Measurements from ENCODE around the gene HAGHL.
"Not testable (repeated sequence)": the region's sequence is repeated elsewhere in the genome, so short reads cannot be mapped to it uniquely, and the experiment has no call there.

Gene HAGHL

GRCh38 chr16:707062-707538, 19.8 kb upstream of the HAGHL start:
- no peak for DNase-seq (ENCODE audit: low read depth in 1 of 2, low spot score in 1 of 2)

DNA sequence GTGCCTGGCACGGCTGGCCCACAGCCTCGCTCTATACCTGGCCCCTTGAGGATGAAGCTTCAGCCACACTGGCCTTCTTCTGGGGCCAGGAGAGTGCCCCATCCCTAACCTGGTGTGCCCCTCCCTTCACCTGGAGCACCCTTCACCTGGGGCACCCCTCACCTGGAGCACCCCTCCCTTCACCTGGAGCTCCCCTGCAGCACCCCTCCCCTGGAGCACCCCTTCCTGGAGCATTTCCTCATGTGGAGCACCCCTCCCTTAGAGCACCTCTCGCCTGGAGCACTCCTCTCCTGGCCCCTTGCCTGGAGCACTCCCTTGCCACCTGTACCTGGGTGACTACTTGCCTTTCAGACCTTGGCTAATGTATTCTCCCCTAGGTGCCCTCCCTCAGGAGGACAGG, 18.9 kb upstream of the HAGHL start:
- no peak for DNase-seq (ENCODE audit: low read depth in 1 of 2, low spot score in 1 of 2)

GRCh38 chr16:708959-709358, 17.9 kb upstream of the HAGHL start:
- no peak for DNase-seq (ENCODE audit: low read depth in 1 of 2, low spot score in 1 of 2)

DNA sequence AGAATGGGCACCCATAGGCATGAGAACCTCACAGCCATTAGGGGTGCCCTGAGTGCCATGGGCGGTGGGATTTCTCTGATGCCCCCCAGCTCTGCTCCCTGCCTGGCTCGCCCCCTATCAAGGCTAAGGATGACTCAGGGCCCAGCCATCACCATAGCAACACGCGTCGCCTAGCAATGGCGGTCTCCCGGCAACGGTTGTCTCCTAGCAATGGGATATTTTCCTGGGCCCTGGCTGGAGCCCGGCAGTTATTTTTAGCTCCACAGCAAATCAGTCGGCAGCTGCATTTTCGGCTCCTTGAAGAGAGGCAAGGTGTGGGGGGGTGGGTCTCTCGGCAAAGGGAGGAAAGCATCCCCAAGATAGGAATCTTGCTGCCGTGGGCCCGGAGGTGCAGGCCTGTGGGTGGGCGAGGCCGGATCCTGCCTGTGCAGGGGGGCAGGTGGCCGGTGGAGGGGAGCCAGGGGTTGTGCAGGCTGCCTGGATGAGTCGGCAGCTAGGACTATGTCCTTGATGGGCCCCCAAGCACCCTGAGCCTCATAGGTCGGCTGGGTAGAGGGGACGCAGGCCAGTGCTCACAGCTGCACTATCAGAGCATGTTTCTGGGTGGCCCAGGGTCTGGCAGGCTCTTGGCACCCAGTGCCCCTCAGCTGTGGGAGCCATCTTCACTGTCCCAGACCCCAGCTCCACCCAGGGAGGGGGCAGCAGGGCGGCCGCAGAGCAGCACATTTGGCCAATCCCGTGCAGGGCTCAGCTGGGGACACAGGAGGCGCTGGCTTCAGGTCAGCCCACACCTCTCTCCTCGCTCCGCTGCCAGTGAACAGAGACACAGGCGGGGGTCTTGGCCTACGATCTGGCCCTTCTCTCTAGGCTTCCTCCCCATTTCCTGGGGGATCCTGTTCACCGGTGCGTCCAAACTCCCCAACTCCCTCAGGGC, 17.1 kb upstream of the HAGHL start:
- no peak for DNase-seq (ENCODE audit: low read depth in 1 of 2, low spot score in 1 of 2)

GRCh38 chr16:710500-711075, 16.3 kb upstream of the HAGHL start:
- DNase-seq (ENCODE audit: low read depth in 1 of 2, low spot score in 1 of 2): no peak

DNA sequence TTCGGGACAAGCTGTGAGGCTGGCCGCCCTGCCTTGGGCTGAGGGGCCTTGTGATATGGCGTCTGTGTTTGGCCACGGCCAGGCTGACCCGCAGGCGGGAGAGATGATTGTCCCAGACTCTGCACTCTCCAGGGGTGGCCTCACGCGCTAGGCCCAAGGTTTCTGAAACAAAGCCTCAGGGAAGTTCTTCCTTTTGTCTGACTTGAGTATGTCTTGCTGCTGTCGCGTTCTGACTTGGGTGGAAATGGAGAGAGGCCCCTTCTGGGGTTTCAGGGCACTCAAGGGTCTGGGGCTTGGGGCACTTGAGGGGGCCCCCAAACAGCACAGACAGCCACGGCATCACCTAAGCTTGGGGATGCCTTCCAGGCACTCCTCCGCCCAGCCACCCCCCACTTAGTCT, 15.8 kb upstream of the HAGHL start:
- DNase-seq (ENCODE audit: low read depth in 1 of 2, low spot score in 1 of 2): no peak

GRCh38 chr16:711548-712320, 15.2 kb upstream of the HAGHL start:
- DNase-seq (ENCODE audit: low read depth in 1 of 2, low spot score in 1 of 2): peak; percentile 65 to 70

- not testable (repeated sequence) for DNase-seq (ENCODE audit: low read depth in 1 of 2, low spot score in 1 of 2)
Measured at GRCh38 chr16:712740-713250, 14.1 kb upstream of the HAGHL start.

DNA sequence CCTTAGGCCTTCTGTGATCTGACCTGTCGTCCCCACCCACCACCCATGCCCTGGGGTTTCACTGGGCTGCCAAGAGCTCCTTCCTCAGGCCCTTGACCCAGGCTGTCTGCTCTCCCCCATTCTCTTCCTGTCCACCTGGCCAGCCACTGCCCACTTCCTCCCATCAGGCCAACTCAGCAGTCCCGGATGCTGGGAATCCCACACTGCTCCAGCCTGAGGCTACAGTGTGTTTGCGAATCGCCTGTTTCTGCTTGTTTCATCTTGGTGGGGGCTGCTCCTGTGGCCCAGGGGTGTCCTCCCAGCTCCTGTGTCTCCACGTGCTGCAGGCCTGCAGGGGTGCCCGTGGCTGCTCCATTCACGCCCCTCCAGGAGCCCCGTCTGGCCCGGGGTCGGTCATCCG, 12.8 kb upstream of the HAGHL start:
- DNase-seq (ENCODE audit: low read depth in 1 of 2, low spot score in 1 of 2): no peak

GRCh38 chr16:714558-715476, 12.1 kb upstream of the HAGHL start, which contains the start of gene METRN:
TSS of gene METRN (plus strand) at chr16:715118. CDS start at chr16:715290, 172 bp downstream.
- peak; percentile 76 to 81 for DNase-seq (ENCODE audit: low read depth in 1 of 2, low spot score in 1 of 2)

GRCh38 chr16:715477-716199, 11.3 kb upstream of the HAGHL start:
- no peak for DNase-seq (ENCODE audit: low read depth in 1 of 2, low spot score in 1 of 2)

DNA sequence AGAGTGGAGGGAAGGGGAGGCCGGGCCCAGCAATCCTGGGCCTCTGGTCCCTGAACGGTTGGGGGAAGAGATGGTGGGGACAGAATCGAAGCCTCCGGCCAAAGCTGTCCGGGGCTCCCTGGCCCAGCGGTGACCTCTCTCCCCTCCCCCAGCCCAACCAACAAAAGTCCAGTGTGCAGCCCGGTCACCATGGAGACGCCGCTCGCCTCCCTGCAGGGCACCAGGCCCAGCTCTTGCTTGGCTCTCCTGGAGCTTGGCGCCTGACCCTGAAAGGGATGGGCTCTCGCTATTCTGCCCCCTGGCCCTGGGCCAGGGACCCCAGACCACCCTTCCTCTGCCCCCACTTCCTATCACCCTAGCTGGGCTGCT, 10.7 kb upstream of the HAGHL start:
- no peak for DNase-seq (ENCODE audit: low read depth in 1 of 2, low spot score in 1 of 2)

- DNase-seq (ENCODE audit: low read depth in 1 of 2, low spot score in 1 of 2): no peak
Measured at GRCh38 chr16:716768-717325, 10.1 kb upstream of the HAGHL start.

DNA sequence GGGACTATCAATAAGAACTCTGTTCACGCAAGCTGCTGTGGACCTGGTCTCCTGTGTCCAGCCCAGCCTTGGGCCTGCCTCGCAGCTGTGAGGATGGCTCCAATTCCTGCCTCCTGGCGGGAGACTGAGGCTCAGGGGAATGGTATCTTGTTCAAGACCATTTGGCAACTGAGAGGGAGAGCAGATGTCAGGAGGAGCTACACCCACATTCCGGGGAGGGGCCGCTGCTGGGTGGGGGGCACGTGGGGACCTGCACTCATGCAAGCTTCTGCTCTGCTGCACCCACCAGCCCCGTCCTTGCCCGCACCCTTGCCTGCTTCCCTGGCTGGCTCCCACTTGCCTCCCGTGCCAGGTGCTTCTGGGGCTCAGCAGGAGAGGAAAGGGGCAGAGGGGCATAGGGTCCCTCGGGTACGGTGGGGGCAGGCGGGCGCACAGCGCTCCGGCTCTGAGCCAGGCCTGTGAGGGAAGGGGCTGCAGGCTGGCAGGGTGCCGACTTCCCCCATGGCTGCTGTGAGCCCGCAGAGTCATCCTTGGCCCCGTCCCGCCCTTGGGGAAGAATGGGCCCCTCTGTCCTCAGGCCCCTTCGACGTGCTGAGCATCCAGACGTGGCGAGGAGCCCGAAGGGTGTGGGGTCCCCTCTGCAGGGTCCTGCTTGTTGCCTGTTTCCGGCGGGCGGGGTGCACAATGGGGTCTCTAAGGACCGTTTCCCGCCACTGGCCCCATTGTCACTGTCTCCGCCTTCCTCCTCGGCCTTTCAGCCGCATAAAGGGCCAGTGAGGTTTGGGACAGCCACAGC, 9.3 kb upstream of the HAGHL start:
- no peak for DNase-seq (ENCODE audit: low read depth in 1 of 2, low spot score in 1 of 2)

- no peak for DNase-seq (ENCODE audit: low read depth in 1 of 2, low spot score in 1 of 2)
Measured at GRCh38 chr16:718389-718788, 8.5 kb upstream of the HAGHL start.

DNA sequence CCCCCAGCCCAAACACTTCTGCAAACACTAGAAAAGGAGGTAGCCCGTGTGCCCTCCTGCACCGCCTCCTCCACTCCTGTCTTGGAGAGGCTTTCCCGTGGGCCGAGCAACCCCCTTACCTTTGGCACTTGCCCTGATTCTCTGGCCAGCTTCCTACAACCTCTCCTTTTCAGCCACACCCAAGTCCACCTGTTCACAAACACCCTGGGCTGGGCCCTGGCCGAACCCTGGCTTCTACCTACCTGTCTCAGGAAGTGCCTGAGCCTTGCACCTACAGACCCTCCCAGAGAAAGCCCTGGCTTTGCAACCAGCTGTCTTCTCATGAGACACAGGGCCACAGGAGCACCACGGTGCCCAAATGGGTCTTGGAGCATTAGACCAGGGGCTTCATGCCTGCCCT, 8.0 kb upstream of the HAGHL start:
- no peak for DNase-seq (ENCODE audit: low read depth in 1 of 2, low spot score in 1 of 2)

- DNase-seq (ENCODE audit: low read depth in 1 of 2, low spot score in 1 of 2): no peak
Measured at GRCh38 chr16:719815-720446, 7.0 kb upstream of the HAGHL start.

DNA sequence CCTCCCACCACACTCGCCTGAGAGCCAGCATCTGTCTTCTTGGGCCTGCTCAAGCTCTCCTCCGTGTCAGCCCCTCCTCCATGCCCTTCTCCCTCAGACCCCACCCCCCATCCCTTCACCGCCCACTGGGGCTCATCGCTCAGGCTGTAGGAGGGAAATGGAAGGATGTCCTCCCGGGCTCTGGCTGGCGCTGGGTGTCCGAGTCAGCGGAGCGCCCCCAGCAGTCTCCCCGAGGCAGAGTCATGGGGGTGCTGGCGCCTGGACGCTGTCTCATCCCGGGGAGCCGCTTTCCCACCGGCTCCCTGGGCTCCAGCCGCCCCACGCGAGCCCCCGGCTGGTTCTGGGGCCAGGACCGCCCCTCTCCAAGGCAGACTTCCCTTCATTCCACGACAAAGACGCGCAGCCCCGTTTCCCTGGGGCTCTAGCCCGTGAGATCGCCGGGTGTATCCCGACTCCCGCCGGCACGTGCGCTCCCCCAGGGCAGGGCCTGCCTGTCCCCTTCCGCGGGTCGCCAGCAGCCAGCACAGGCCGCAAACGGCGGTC, 6.4 kb upstream of the HAGHL start:
- DNase-seq (ENCODE audit: low read depth in 1 of 2, low spot score in 1 of 2): no peak

All from activated CD4-positive, alpha-beta T cell treated with anti-CD3 and anti-CD28 coated beads, Interleukin-2, amount 50 U/mL, for 24 hours (primary cell).